Measurements from ENCODE around the gene TSHZ2.

The TSHZ2 gene

DNA sequence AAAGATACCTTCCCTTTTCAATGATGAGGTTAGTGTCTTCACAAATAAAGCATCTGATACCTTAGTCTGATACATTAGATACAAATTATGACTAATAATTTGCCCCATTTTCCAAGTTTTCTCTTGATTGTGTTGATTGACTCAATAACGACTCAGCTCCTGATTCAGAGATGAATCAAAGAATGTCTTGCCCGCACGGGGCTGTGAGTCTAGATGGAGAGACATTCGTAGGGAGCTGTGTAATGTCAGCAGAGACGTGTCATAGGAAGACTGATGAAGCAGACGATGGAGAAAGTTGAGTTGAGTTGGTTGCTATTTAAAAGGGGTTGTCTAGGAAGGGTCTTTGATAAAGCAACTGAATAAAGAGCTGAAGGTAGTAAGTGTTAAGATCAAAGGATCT, 78.2 kb downstream of the TSHZ2 start:
- Histone ChIP-seq H3K4me3 (ENCODE audit: low read depth, low read length) (no peak overlapping the region), H3K9me3 (no peaks in the 10 kb centered on the region; the same call in 1 of the 2 replicates), H3K4me1 (peaks cover 7% of the 10 kb centered on the region), H3K36me3 (peaks cover 3% of the 10 kb centered on the region; the same call in 1 of the 2 replicates), H3K27me3 (no peaks in the 10 kb centered on the region)
- no peak for TF ChIP-seq CTCF (IDR thresholded peaks at IDR 0.05; ENCODE audit: low read depth, low read length)
- DNase-seq = no peak

GRCh38 chr20:53052380-53052779, 80.2 kb downstream of the TSHZ2 start:
- Histone ChIP-seq H3K4me1 (no peaks in the 10 kb centered on the region), H3K9me3 (no peaks in the 10 kb centered on the region), H3K36me3 (no peaks in the 10 kb centered on the region), H3K27me3 (no peaks in the 10 kb centered on the region), H3K4me3 (ENCODE audit: low read depth, low read length) (no peak overlapping the region)
- no peak for DNase-seq
- TF ChIP-seq CTCF (IDR thresholded peaks at IDR 0.05; ENCODE audit: low read depth, low read length) = no peak

DNA sequence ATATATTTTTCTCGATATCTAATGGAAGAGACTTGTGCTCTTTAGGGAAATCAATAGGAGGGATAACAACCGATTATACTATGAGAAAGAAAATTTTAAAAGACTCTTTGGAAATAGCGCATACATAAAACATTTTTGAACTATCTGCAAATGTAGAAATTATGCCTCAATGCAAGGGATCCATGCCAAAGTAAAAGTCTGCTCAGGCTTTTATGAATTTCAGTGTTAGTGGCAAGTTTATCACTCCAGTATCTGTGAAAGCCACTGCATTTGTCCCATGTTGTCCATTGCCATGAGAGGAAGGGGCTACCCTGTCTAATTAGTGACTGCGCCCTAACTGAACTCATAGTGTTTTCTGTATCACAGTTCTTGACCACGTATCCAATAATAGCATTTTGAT, 81.4 kb downstream of the TSHZ2 start:
- no peaks in the 10 kb centered on the region for H3K36me3 ChIP-seq
- no peak overlapping the region for H3K4me3 ChIP-seq (ENCODE audit: low read depth, low read length)
- no peaks in the 10 kb centered on the region for H3K27me3 ChIP-seq
- no peak for DNase-seq
- no peaks in the 10 kb centered on the region for H3K9me3 ChIP-seq
- H3K4me1 ChIP-seq = no peaks in the 10 kb centered on the region
- TF ChIP-seq CTCF (IDR thresholded peaks at IDR 0.05; ENCODE audit: low read depth, low read length) = no peak

DNA sequence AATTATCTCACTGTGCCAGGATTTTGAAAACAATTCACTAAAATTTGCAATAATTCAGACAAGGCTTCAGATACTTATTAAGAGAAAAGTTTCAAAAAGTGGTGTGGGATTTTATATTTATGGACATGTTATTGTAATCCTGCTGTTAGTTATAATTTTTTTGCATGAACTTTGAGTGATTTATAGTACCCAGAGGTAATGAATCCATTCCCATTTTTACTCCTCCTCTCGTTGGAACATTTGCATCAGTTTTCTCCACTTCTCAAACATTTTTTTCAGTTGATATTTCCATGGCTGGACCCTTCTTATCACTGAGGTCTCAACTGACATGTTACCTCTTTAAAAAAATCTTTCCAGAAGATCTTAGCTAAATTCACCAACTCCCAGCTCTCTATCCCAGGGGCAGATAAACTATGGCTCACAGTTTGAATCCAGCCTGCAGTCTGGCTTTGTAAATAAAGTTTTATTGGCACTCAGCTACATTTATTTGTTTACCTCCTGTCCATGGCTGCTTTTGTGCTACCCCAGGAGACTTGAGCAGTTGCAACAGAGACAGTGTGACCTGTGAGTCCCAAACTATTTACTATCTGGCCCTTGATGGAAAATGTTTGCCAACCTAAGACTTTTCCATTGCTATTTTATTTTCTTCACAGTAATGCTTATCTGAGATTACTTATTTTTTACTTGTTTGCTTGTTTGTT, 83.4 kb downstream of the TSHZ2 start:
- Histone ChIP-seq H3K36me3 (no peaks in the 10 kb centered on the region), H3K4me3 (ENCODE audit: low read depth, low read length) (no peak overlapping the region), H3K4me1 (no peaks in the 10 kb centered on the region), H3K9me3 (no peaks in the 10 kb centered on the region), H3K27me3 (no peaks in the 10 kb centered on the region)
- no peak for DNase-seq
- no peak for TF ChIP-seq CTCF (IDR thresholded peaks at IDR 0.05; ENCODE audit: low read depth, low read length)

- no peak for DNase-seq
- TF ChIP-seq CTCF (IDR thresholded peaks at IDR 0.05; ENCODE audit: low read depth, low read length) = no peak
- no peaks in the 10 kb centered on the region for H3K9me3 ChIP-seq
- H3K36me3 ChIP-seq = no peaks in the 10 kb centered on the region
- H3K4me3 ChIP-seq (ENCODE audit: low read depth, low read length) = no peak overlapping the region
- H3K4me1 ChIP-seq = peaks cover 13% of the 10 kb centered on the region
- H3K27me3 ChIP-seq = no peaks in the 10 kb centered on the region
These were observed 85.4 kb downstream of the TSHZ2 start for GRCh38 chr20:53057579-53057978.

DNA sequence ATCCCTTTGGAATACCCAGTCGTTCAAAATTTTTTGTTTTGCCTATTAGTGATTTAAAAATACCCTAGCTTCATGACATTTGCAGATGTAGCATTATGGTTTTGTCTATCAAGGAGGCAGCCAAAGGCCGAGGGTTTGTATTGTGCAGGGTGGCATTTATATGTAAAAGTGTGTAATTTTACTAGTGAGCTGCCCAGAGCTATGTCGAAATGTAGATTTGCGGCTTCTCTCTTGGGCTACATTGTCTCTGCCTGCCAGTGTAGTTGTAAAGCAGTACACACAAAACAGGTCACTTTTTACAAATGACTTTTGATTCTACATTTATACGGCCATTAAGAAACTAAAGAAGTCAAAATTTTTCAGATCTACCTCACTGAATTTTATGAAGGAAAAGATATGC, 87.7 kb downstream of the TSHZ2 start:
- H3K4me1 ChIP-seq = peaks cover 19% of the 10 kb centered on the region
- no peaks in the 10 kb centered on the region for H3K27me3 ChIP-seq
- H3K9me3 ChIP-seq = no peaks in the 10 kb centered on the region
- H3K4me3 ChIP-seq (ENCODE audit: low read depth, low read length) = no peak overlapping the region
- DNase-seq = no peak
- H3K36me3 ChIP-seq = no peaks in the 10 kb centered on the region
- no peak for TF ChIP-seq CTCF (IDR thresholded peaks at IDR 0.05; ENCODE audit: low read depth, low read length)
